PC-3 (cell line): ENCODE results near the gene ADAMTS4. TPM values are rescaled to one million over a fixed set of nuclear protein-coding genes. Genes with fewer than 3 reads are reported as not detected.

Experiments
- ATAC-seq: fragments of 200-7000 bp; cut with Tn5 transposase; 2 replicates; pipeline ENCODE4 v1.9.1; 2020; ENCODE audit warnings: mild to moderate bottlenecking, moderate library complexity
- BruUV-seq: library from RNA; stranded (reverse); fragments of 400-500 nt; replicated peaks from 2 replicates; lab custom pipeline; 2021; lab: Mats Ljungman, UMichigan
- CTCF ChIA-PET: fragments of 300-600 bp; sonication (Branson Sonifier 250); formaldehyde crosslinking; loops from one replicate; lab custom pipeline; 2022; ENCODE audit warnings: antibody characterized with exemption; lab: Charles Lee
- POLR2A ChIA-PET: fragments of 300-600 bp; sonication (Branson Sonifier 250); formaldehyde crosslinking; loops from one replicate; lab custom pipeline; 2022; ENCODE audit warnings: antibody characterized with exemption; ENCODE audit not compliant: unreplicated experiment; lab: Charles Lee
- DNase-seq: peaks from one replicate; pipeline ENCODE4 v3.0.0-alpha.2; 2015
- H2AFZ ChIP-seq: fragments of 300-600 bp; sonication (generic); 2 replicates; pipeline ENCODE4 v1.6.0; 2016; ENCODE audit warnings: antibody characterized with exemption, low read length
- H3F3A ChIP-seq: fragments of 300-600 bp; sonication (generic); one replicate; pipeline ENCODE4 v1.6.0; 2017; ENCODE audit warnings: antibody characterized with exemption, low read length, control low read depth, mild to moderate bottlenecking; ENCODE audit not compliant: unreplicated experiment
- H3K27ac ChIP-seq: fragments of 300-600 bp; sonication (generic); 2 replicates; pipeline ENCODE4 v1.5.1; 2016; ENCODE audit warnings: mild to moderate bottlenecking, low read length
- H3K27me3 ChIP-seq: fragments of 300-600 bp; sonication (generic); 2 replicates; pipeline ENCODE4 v1.6.1; 2016; ENCODE audit warnings: low read length, mixed read lengths
- H3K36me3 ChIP-seq: fragments of 300-600 bp; sonication (generic); 2 replicates; pipeline ENCODE4 v1.6.1; 2016; ENCODE audit warnings: low read depth, mixed run types, low read length, mixed read lengths
- H3K4me1 ChIP-seq: fragments of 300-600 bp; sonication (generic); 2 replicates; pipeline ENCODE4 v1.5.1; 2016; ENCODE audit warnings: low read length; ENCODE audit not compliant: insufficient read depth
- H3K4me2 ChIP-seq: fragments of 300-600 bp; sonication (generic); 2 replicates; pipeline ENCODE4 v1.6.0; 2016; ENCODE audit warnings: low read length
- H3K4me3 ChIP-seq: fragments of 300-600 bp; sonication (generic); 2 replicates; pipeline ENCODE4 v1.5.1; 2016; ENCODE audit warnings: mild to moderate bottlenecking, low read length, mixed read lengths
- H3K79me2 ChIP-seq: fragments of 300-600 bp; sonication (generic); 2 replicates; pipeline ENCODE4 v1.6.1; 2017; ENCODE audit warnings: low read length, mixed read lengths
- H3K9ac ChIP-seq: fragments of 300-600 bp; sonication (generic); 2 replicates; pipeline ENCODE4 v1.6.0; 2016; ENCODE audit warnings: mild to moderate bottlenecking, low read length
- H3K9me2 ChIP-seq: fragments of 300-600 bp; sonication (generic); replicated peaks from 2 replicates; pipeline ENCODE4 v1.6.1; 2016; ENCODE audit warnings: mixed run types, low read length, mixed read lengths
- H3K9me3 ChIP-seq: fragments of 300-600 bp; sonication (generic); 2 replicates; pipeline ENCODE4 v1.6.1; 2016; ENCODE audit warnings: low read length, mixed read lengths
- H4K20me1 ChIP-seq: fragments of 300-600 bp; sonication (generic); 2 replicates; pipeline ENCODE4 v1.6.1; 2016; ENCODE audit warnings: low read length, mixed read lengths
- CTCF ChIP-seq: fragments of 300-600 bp; sonication (generic); conservative IDR thresholded peaks from 2 replicates; pipeline ENCODE4 v1.5.1; 2017; ENCODE audit warnings: antibody characterized with exemption, low read depth, mild to moderate bottlenecking, low read length
- EZH2 ChIP-seq: fragments of 300-600 bp; sonication (generic); IDR thresholded peaks from one replicate; pipeline ENCODE4 v1.6.1; 2017; ENCODE audit warnings: antibody characterized with exemption, mild to moderate bottlenecking, low read length; ENCODE audit not compliant: unreplicated experiment
- EZH2phosphoT487 ChIP-seq: fragments of 300-600 bp; sonication (generic); IDR thresholded peaks from 2 replicates; pipeline ENCODE4 v1.6.1; 2018; ENCODE audit warnings: mild to moderate bottlenecking, antibody characterized with exemption, low read length, borderline replicate concordance
- intact Hi-C: fragments of 100-400 bp; cut with micrococcal nuclease; formaldehyde crosslinking; loops from 2 replicates; pipeline ENCODE4 v1.9.0; 2023
- total RNA-seq: library from RNA; depleted of rRNA; stranded (reverse); fragments of >200 nt; gene quantifications from 2 replicates; pipeline ENCODE4 v1.2.3, GENCODE V29; 2014

ADAMTS4 gene
- total RNA-seq, 1 experiment from 2014 or later: not detected

GRCh38 chr1:161192476-161193465 lies 6.1 kb downstream of the ADAMTS4 start:
- Histone ChIP-seq H3F3A (no peaks in the 10 kb centered on the region), H3K4me2 (0 out of 2 replicates have a peak overlapping the region, but pooled peaks have one; percentile 1), H2AFZ (peak overlapping the region; percentile 59), H3K9me3 (no peaks in the 10 kb centered on the region), H3K36me3 (no peaks in the 10 kb centered on the region), H3K9ac (no peak overlapping the region), H3K79me2 (no peaks in the 10 kb centered on the region), H3K27me3 (no peaks in the 10 kb centered on the region), H3K27ac (no peak overlapping the region), H4K20me1 (no peaks in the 10 kb centered on the region), H3K9me2 (no peaks in the 10 kb centered on the region), H3K4me3 (no peak overlapping the region), H3K4me1 (no peaks in the 10 kb centered on the region)
- peak; percentile 92 for ATAC-seq
- TF ChIP-seq CTCF: peak; percentile 96
- no peak for TF ChIP-seq EZH2
- BruUV-seq: no TSS peak
- ChIA-PET POLR2A (no interaction called here), CTCF (no interaction called here)
- intact Hi-C loops: loop anchor here (1.0 kb wide), 2 partner anchors 33 to 182 kb away; no protein-coding TSS in a partner anchor
- DNase-seq: peak; percentile 85

GRCh38 chr1:161191971-161192370 lies 6.9 kb downstream of the ADAMTS4 start:
- H3K4me2 ChIP-seq: 0 out of 2 replicates have a peak overlapping the region, but pooled peaks have one; percentile 1
- CTCF ChIA-PET: interaction anchor here (1.2 kb wide), 1 partner anchor 10 kb away, joined by 3 read pairs; no protein-coding TSS in a partner anchor
- DNase-seq: no peak
- no peaks in the 10 kb centered on the region for H3K9me2 ChIP-seq
- H3K9me3 ChIP-seq: no peaks in the 10 kb centered on the region
- no peaks in the 10 kb centered on the region for H3F3A ChIP-seq
- TF ChIP-seq CTCF (no peak), EZH2 (no peak), EZH2phosphoT487 (no peak)
- no peaks in the 10 kb centered on the region for H4K20me1 ChIP-seq
- H3K4me1 ChIP-seq: no peaks in the 10 kb centered on the region
- ATAC-seq: no peak
- no peaks in the 10 kb centered on the region for H3K79me2 ChIP-seq
- no peak overlapping the region for H3K9ac ChIP-seq
- POLR2A ChIA-PET: no interaction called here
- intact Hi-C loops: loop anchor here (1.0 kb wide), 2 partner anchors 33 to 182 kb away; no protein-coding TSS in a partner anchor
- no TSS peak for BruUV-seq
- H3K36me3 ChIP-seq: no peaks in the 10 kb centered on the region
- H3K4me3 ChIP-seq: no peak overlapping the region
- H2AFZ ChIP-seq: peak overlapping the region; percentile 59
- no peaks in the 10 kb centered on the region for H3K27me3 ChIP-seq
- H3K27ac ChIP-seq: no peak overlapping the region
